Measurements from ENCODE around the gene CARMIL1.

- TF ChIP-seq CTCF (IDR thresholded peaks at IDR 0.05 in 8 of 11, conservative IDR thresholded peaks at IDR 0.05 in 3 of 11): no peak
- no peak for TF ChIP-seq POLR2A (IDR thresholded peaks at IDR 0.05)
- TF ChIP-seq POLR2AphosphoS5 (IDR thresholded peaks at IDR 0.05): no peak
These were observed 3.7 kb upstream of the CARMIL1 start for GRCh38 chr6:25275436-25275835.

All from spleen (tissue), 7 donors.